ENCODE measurements around the gene NTHL1. TPM values are rescaled to one million over a fixed set of nuclear protein-coding genes. Genes with fewer than 3 reads are reported as not detected.

The NTHL1 gene
- total RNA-seq, 2 donors from 2014 or later: 16.4 to 24.9 TPM

DNA sequence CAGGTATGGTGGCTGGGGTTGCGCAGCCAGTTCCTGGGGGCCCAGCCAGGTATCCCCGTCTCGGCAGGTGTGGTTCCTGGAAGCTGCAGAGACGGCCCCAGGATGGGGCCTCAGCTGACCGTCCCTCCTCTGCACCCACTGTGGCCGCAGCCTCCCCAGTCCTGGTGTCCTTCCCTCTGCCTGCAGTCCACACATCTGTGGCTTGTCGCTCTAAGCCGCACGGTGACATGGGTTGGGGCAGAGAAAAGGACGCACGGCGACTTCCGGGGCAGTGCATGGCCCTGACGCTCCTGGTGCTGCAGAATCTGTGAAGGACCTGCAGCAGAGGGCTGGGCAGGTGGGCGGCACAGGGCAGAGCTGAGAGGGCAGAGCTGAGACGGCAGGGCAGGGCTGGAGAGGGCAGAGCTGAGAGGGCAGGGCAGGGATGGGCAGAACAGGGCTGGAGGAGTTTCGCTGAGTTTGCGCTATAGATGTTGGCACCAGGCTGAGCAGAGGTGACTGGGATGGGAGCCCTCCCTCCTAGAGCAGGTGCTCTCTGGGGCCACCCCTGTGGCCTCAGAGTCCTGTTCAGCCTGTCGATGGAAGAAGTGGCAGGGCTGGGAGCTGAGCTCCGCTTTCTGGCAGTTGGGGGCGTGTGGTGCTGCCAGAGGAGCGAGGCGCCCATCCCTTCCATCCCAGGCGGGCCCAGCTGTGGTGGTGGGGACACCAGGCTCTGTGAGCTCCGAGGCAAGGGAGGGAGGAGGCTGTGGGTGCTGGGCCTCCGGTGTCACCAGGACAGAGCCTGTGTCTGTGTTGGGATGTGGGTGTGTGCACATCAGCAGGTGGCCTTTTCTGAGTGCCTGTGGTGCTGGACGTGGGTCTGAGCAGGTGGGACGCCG is 23.2 kb upstream of the NTHL1 start:
- DNase-seq (ENCODE audit: low spot score): no peak
- Histone ChIP-seq H3K27ac (no peak overlapping the region), H3K4me3 (no peak overlapping the region), H3K9me3 (no peaks in the 10 kb centered on the region), H3K36me3 (peaks cover 0 to 9% of the 10 kb centered on the region in 2 donors), H3K4me1 (replicated peaks) (no peaks in the 10 kb centered on the region), H3K27me3 (replicated peaks; ENCODE audit: insufficient read depth) (no peaks in the 10 kb centered on the region)
- 93% methylated on average over 27 of the region's 29 CpGs for WGBS
- TF ChIP-seq POLR2AphosphoS5 (IDR thresholded peaks at IDR 0.05): no peak
- TF ChIP-seq POLR2A (IDR thresholded peaks at IDR 0.05): no peak
- TF ChIP-seq, protein P1, sequence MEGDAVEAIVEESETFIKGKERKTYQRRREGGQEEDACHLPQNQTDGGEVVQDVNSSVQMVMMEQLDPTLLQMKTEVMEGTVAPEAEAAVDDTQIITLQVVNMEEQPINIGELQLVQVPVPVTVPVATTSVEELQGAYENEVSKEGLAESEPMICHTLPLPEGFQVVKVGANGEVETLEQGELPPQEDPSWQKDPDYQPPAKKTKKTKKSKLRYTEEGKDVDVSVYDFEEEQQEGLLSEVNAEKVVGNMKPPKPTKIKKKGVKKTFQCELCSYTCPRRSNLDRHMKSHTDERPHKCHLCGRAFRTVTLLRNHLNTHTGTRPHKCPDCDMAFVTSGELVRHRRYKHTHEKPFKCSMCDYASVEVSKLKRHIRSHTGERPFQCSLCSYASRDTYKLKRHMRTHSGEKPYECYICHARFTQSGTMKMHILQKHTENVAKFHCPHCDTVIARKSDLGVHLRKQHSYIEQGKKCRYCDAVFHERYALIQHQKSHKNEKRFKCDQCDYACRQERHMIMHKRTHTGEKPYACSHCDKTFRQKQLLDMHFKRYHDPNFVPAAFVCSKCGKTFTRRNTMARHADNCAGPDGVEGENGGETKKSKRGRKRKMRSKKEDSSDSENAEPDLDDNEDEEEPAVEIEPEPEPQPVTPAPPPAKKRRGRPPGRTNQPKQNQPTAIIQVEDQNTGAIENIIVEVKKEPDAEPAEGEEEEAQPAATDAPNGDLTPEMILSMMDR (IDR thresholded peaks at IDR 0.05): no peak
- intact Hi-C loops (cut with DNase I): no loop called here

DNA sequence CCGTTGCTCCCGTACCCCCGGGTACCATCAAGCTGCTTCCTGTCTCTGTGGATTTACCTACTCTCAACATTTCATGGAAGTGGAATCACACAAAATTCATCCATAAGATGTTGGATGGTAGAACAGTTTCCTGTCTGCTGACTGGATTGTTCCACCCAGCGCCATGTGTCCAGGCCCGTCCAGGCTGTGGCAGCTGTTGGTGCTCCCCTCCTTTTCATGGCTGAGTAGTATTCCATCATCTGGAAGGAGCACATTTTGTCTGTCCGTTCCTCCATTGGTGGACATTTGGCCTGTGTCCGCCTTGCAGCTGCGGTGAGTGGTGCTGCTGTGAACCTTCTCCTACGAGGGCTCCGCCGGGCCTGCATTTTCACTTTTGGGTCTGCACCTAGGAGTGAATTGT is 18.5 kb upstream of the NTHL1 start:
- intact Hi-C loops (cut with DNase I): no loop called here

DNA sequence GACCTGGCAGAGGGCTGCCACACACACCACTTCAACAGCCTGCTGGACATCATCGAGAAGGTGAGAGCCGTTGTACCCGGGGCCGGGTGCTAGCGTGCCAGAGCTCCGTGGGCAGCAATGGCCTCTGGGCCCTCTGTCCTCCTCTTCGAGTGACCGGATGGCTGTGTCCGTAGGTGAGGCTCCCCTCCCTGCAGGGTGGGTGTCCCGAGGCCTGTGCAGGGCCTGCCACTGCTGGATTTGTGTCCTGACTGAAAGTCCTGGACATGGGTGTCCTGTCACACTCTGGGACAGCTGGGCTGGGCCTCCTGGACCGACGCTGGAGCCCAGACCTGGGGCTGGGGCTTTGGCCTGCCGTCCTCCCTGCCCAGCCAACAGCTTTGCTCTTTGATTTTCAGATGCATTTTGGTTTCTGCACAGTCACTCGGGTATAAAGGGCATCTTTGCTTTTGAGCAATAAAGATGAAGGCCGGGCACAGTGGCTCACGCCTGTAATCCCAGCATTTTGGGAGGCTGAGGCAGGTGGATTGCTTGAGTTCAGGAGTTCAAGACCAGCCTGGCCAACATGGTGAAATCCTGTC is 16.8 kb upstream of the NTHL1 start:
- Histone ChIP-seq H3K27me3 (replicated peaks; ENCODE audit: insufficient read depth) (no peaks in the 10 kb centered on the region), H3K4me1 (replicated peaks) (no peaks in the 10 kb centered on the region), H3K36me3 (peaks cover 6 to 12% of the 10 kb centered on the region in 2 donors), H3K9me3 (no peaks in the 10 kb centered on the region), H3K4me3 (no peak overlapping the region), H3K27ac (no peak overlapping the region)
- WGBS: 94% methylated on average over 16 of the region's 16 CpGs
- TF ChIP-seq POLR2A (IDR thresholded peaks at IDR 0.05): no peak
- TF ChIP-seq, protein P1 (IDR thresholded peaks at IDR 0.05): no peak
- no peak for TF ChIP-seq POLR2AphosphoS5 (IDR thresholded peaks at IDR 0.05)
- intact Hi-C loops (cut with DNase I): no loop called here
- DNase-seq (ENCODE audit: low spot score): no peak

More for the DNA sequence above, 18.5 kb upstream of the NTHL1 start:
- WGBS: 96% methylated on average over 11 of the region's 11 CpGs
- Histone ChIP-seq H3K27me3 (replicated peaks; ENCODE audit: insufficient read depth) (no peaks in the 10 kb centered on the region), H3K27ac (no peak overlapping the region), H3K4me3 (no peak overlapping the region), H3K4me1 (replicated peaks) (no peaks in the 10 kb centered on the region), H3K9me3 (no peaks in the 10 kb centered on the region), H3K36me3 (peaks cover 10 to 11% of the 10 kb centered on the region in 2 donors)
- DNase-seq (ENCODE audit: low spot score): no peak
- TF ChIP-seq, protein P1 (IDR thresholded peaks at IDR 0.05): no peak
- TF ChIP-seq POLR2AphosphoS5 (IDR thresholded peaks at IDR 0.05) (no peak), POLR2A (IDR thresholded peaks at IDR 0.05) (no peak)

DNA sequence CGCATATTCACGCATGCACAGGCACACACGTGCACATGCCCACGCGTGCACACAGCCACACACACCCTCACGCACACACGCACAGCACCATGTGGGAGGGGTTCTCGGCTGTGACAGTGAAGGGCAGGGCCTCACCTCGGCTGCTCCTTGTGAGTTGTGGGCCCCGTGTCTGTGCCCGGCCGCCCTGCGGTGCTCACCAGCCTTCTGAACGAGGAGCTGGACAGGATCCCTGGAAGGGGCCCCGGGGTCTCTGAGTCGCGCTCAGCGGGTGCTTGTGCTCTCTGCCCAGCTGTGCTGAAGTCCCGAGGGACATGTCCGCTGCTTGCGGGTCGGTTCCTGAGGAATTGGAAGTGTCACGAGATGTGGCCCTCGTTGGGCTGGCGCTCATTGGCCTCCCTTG is 16.2 kb upstream of the NTHL1 start:
- intact Hi-C loops (cut with DNase I): no loop called here
- Histone ChIP-seq H3K36me3 (peaks cover 6 to 12% of the 10 kb centered on the region in 2 donors), H3K9me3 (no peaks in the 10 kb centered on the region), H3K27me3 (replicated peaks; ENCODE audit: insufficient read depth) (no peaks in the 10 kb centered on the region), H3K27ac (no peak overlapping the region), H3K4me3 (no peak overlapping the region), H3K4me1 (replicated peaks) (no peaks in the 10 kb centered on the region)
- TF ChIP-seq POLR2A (IDR thresholded peaks at IDR 0.05) (no peak), POLR2AphosphoS5 (IDR thresholded peaks at IDR 0.05) (no peak)
- TF ChIP-seq, protein P1 (IDR thresholded peaks at IDR 0.05): no peak
- no peak for DNase-seq (ENCODE audit: low spot score)
- WGBS: 91% methylated on average over 25 of the region's 25 CpGs
